HFFc6 (cell line): ENCODE data around the gene ZNF618. TPM values are rescaled to one million over a fixed set of nuclear protein-coding genes. Genes with fewer than 3 reads are reported as not detected.
A peak's percentile ranks its signal among the peaks of the same experiment; 100 is the strongest.

Source experiments
- DNase-seq: peaks from one replicate; pipeline ENCODE4 v3.0.0-alpha.2; 2018
- H3K27ac Mint-ChIP-seq: 2 replicates; pipeline ENCODE4 v1.8.0; 2020; ENCODE audit warnings: mild to moderate bottlenecking, mixed read lengths
- H3K27me3 Mint-ChIP-seq: 2 replicates; pipeline ENCODE4 v1.8.0; 2021; ENCODE audit warnings: mild to moderate bottlenecking, moderate library complexity, mixed read lengths; ENCODE audit not compliant: insufficient read depth
- H3K36me3 Mint-ChIP-seq: 2 replicates; pipeline ENCODE4 v1.8.0; 2021; ENCODE audit warnings: low read depth, mixed read lengths
- H3K4me1 Mint-ChIP-seq: 2 replicates; pipeline ENCODE4 v1.8.0; 2020; ENCODE audit warnings: low read depth, mixed read lengths
- H3K4me3 Mint-ChIP-seq: 2 replicates; pipeline ENCODE4 v1.8.0; 2020; ENCODE audit warnings: mild to moderate bottlenecking, moderate library complexity, mixed read lengths
- H3K9me3 Mint-ChIP-seq: 2 replicates; pipeline ENCODE4 v1.8.0; 2020; ENCODE audit warnings: mild to moderate bottlenecking, mixed read lengths
- total RNA-seq, 6 experiments: library from RNA; stranded (reverse); fragmentation: NEBNext Ultra II Directional; extraction: Animal tissue kit (Norgen Biotek cat#: 25700); gene quantifications; 2 replicates in 1 of 6; 3 replicates in 5 of 6; pipeline ENCODE4 v1.2.3, GENCODE V29; 2021
- TF ChIP-seq, protein P1 (sequence below): fragments of 200-600 bp; sonication (generic); IDR thresholded peaks from 2 replicates; pipeline ENCODE4 v1.5.0; 2021; ENCODE audit warnings: antibody characterized with exemption, mild to moderate bottlenecking

ZNF618 gene
- total RNA-seq, 6 experiments from 2014 or later: 9.4 to 13.6 (median 11.5) TPM

DNA sequence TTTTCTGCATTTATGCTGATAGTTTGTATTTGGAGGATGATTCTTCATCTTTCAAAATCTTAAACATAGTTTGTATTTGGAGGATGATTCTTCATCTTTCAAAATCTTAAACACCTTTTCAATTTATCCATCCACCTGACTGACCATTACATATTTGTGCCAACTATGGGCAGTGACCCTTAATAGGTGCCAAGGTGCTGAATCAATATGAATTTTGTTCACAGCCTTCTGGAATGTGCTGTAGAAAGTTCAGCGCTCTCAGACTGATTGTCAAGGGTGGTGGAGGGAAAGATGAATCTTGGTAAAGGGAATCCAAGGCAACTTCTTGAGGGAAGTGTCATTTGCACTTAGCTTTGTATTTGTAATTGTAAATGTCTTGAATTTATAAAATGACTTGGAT, 18.1 kb downstream of the ZNF618 start:
- Mint-ChIP-seq H3K27ac (no peak overlapping the region), H3K4me3 (no peak overlapping the region), H3K4me1 (peaks cover 25% of the 10 kb centered on the region), H3K36me3 (peaks cover 31% of the 10 kb centered on the region), H3K9me3 (peaks cover 10% of the 10 kb centered on the region), H3K27me3 (no peaks in the 10 kb centered on the region)
- DNase-seq: no peak
- TF ChIP-seq, protein P1, sequence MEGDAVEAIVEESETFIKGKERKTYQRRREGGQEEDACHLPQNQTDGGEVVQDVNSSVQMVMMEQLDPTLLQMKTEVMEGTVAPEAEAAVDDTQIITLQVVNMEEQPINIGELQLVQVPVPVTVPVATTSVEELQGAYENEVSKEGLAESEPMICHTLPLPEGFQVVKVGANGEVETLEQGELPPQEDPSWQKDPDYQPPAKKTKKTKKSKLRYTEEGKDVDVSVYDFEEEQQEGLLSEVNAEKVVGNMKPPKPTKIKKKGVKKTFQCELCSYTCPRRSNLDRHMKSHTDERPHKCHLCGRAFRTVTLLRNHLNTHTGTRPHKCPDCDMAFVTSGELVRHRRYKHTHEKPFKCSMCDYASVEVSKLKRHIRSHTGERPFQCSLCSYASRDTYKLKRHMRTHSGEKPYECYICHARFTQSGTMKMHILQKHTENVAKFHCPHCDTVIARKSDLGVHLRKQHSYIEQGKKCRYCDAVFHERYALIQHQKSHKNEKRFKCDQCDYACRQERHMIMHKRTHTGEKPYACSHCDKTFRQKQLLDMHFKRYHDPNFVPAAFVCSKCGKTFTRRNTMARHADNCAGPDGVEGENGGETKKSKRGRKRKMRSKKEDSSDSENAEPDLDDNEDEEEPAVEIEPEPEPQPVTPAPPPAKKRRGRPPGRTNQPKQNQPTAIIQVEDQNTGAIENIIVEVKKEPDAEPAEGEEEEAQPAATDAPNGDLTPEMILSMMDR: no peak

DNA sequence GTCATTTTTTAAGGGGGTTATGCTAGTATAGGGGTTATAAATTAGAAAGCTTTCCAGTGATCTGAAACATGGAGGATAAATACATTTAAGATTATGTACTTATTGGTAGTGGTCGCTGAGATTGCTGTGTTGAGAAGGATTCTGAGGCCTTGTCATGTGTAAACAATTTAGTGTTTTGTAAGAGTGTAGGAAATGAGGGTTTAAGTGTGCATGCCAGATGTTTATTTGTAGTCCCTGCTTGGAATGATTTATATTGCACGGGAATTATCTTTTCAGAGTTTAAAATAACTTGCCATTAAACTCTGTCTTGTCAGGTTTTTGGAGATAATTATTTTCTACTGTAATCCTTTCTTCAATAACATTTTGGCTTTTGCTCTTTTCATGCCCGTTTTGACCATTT, 19.4 kb downstream of the ZNF618 start:
- Mint-ChIP-seq H3K4me1 (peaks cover 25% of the 10 kb centered on the region), H3K4me3 (peak overlapping the region; percentile 5; the same call in 1 of the 2 replicates), H3K27me3 (no peaks in the 10 kb centered on the region), H3K9me3 (peaks cover 4% of the 10 kb centered on the region; the same call in 1 of the 2 replicates), H3K36me3 (peaks cover 18% of the 10 kb centered on the region), H3K27ac (peak overlapping the region; percentile 23; the same call in 1 of the 2 replicates)
- TF ChIP-seq, protein P1: no peak
- peak; percentile 19 for DNase-seq

DNA sequence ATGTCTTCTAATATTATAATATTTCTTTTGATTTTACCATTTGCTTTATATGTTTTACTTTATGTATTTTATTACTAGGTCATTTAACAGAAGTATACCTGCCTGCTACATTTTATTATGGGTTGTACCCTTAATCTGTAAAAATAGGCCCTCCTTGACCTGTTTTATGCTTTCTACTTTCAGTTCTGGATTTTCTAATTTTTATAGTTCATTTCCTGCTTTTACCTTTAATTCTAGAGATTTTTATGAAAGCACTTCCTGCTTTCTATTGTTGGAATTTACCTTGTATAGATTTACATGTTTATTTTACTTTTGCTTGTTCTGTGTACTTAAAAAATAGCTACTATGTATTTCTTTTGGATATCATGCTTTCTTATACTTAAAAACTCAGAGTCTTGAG, 20.6 kb downstream of the ZNF618 start:
- H3K27me3 Mint-ChIP-seq: no peaks in the 10 kb centered on the region
- H3K4me3 Mint-ChIP-seq: no peak overlapping the region
- peaks cover 34% of the 10 kb centered on the region for H3K4me1 Mint-ChIP-seq
- TF ChIP-seq, protein P1: no peak
- DNase-seq: no peak
- peaks cover 12% of the 10 kb centered on the region for H3K36me3 Mint-ChIP-seq
- no peak overlapping the region for H3K27ac Mint-ChIP-seq
- H3K9me3 Mint-ChIP-seq: no peaks in the 10 kb centered on the region

DNA sequence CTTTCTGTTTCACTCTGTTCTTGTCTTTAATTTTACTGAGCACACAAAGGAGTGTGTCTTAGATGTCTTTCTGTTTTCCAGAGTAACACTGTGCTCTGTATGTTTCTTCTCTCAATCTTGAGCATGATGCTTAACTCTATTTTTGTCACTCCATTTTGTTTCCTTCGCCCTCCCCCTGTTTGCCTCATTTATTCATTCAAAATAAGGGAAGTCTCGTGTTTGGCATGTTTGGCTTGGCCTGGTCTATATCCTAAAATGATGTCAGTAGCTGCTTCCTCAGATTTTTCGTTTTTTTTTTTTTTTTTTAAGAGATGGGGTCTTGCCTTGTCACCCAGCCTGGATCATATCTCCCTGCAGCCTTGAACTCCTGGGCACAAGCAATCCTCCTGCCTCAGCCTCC, 22.0 kb downstream of the ZNF618 start:
- H3K27ac Mint-ChIP-seq: no peak overlapping the region
- H3K4me1 Mint-ChIP-seq: peaks cover 36% of the 10 kb centered on the region
- peaks cover 8% of the 10 kb centered on the region for H3K36me3 Mint-ChIP-seq
- no peak for DNase-seq
- TF ChIP-seq, protein P1: no peak
- no peaks in the 10 kb centered on the region; the same call in 1 of the 2 replicates for H3K27me3 Mint-ChIP-seq
- H3K9me3 Mint-ChIP-seq: no peaks in the 10 kb centered on the region
- H3K4me3 Mint-ChIP-seq: no peak overlapping the region

- no peak overlapping the region for H3K27ac Mint-ChIP-seq
- TF ChIP-seq, protein P1: no peak
- peaks cover 40% of the 10 kb centered on the region for H3K4me1 Mint-ChIP-seq
- DNase-seq: no peak
- H3K4me3 Mint-ChIP-seq: no peak overlapping the region
- H3K9me3 Mint-ChIP-seq: no peaks in the 10 kb centered on the region; the same call in 1 of the 2 replicates
- peaks cover 13% of the 10 kb centered on the region for H3K36me3 Mint-ChIP-seq
- no peaks in the 10 kb centered on the region; the same call in 1 of the 2 replicates for H3K27me3 Mint-ChIP-seq
These were observed 22.5 kb downstream of the ZNF618 start for GRCh38 chr9:113898596-113898995.

GRCh38 chr9:113899205-113899604, 23.1 kb downstream of the ZNF618 start:
- TF ChIP-seq, protein P1: no peak
- H3K4me3 Mint-ChIP-seq: no peak overlapping the region
- peaks cover 18% of the 10 kb centered on the region for H3K36me3 Mint-ChIP-seq
- no peak for DNase-seq
- no peaks in the 10 kb centered on the region; the same call in 1 of the 2 replicates for H3K27me3 Mint-ChIP-seq
- H3K4me1 Mint-ChIP-seq: peaks cover 43% of the 10 kb centered on the region
- H3K9me3 Mint-ChIP-seq: no peaks in the 10 kb centered on the region; the same call in 1 of the 2 replicates
- H3K27ac Mint-ChIP-seq: no peak overlapping the region
